SU-DHL-6 (cell line): ENCODE measurements around the gene PLD3.
A peak's percentile ranks its signal among the peaks of the same experiment; 100 is the strongest.

Source experiments
- H2AFZ ChIP-seq: fragments of 200-600 bp; sonication (generic); 2 replicates; pipeline ENCODE4 v1.6.1; 2014; ENCODE audit warnings: low read depth, mild to moderate bottlenecking, moderate library complexity, mixed read lengths, antibody characterized with exemption, low read length; ENCODE audit not compliant: severe bottlenecking
- H3F3A ChIP-seq: fragments of 200-600 bp; shearing (Covaris generic); 2 replicates; pipeline ENCODE4 v1.6.0; 2016; ENCODE audit warnings: antibody characterized with exemption, mild to moderate bottlenecking; ENCODE audit not compliant: insufficient read depth
- H3K27ac ChIP-seq: fragments of 200-600 bp; sonication (generic); 2 replicates; pipeline ENCODE4 v1.5.1; 2016; ENCODE audit warnings: low read depth, mild to moderate bottlenecking, low read length, moderate library complexity, mixed read lengths
- H3K27me3 ChIP-seq: fragments of 200-600 bp; sonication (generic), shearing (Covaris generic); 2 replicates; pipeline ENCODE4 v1.6.0; 2014; ENCODE audit warnings: mild to moderate bottlenecking, low read length
- H3K36me3 ChIP-seq: fragments of 200-600 bp; sonication (generic); 2 replicates; pipeline ENCODE4 v1.6.1; 2014; ENCODE audit warnings: mild to moderate bottlenecking, low read length, mixed read lengths
- H3K4me2 ChIP-seq: fragments of 300-600, 200-600 bp; shearing (Covaris generic), sonication (generic); 2 replicates; pipeline ENCODE4 v1.6.0; 2014; ENCODE audit warnings: low read length, low read depth, mild to moderate bottlenecking; ENCODE audit not compliant: poor library complexity, severe bottlenecking
- H3K4me3 ChIP-seq: fragments of 200-600 bp; sonication (generic); 2 replicates; pipeline ENCODE4 v1.5.1; 2014; ENCODE audit warnings: antibody characterized with exemption, low read length, mild to moderate bottlenecking, mixed read lengths; ENCODE audit not compliant: insufficient read depth, poor library complexity, severe bottlenecking
- H3K79me2 ChIP-seq: fragments of 200-600 bp; sonication (generic); 2 replicates; pipeline ENCODE4 v1.6.1; 2014; ENCODE audit warnings: mild to moderate bottlenecking, low read length, moderate library complexity; ENCODE audit not compliant: insufficient read depth
- H3K9ac ChIP-seq: fragments of 200-600 bp; sonication (generic); 2 replicates; pipeline ENCODE4 v1.7.0; 2014; ENCODE audit warnings: mild to moderate bottlenecking, low read length
- H3K9me2 ChIP-seq: fragments of 200-600 bp; sonication (generic); replicated peaks from 2 replicates; pipeline ENCODE4 v1.6.1; 2014; ENCODE audit warnings: low read length; ENCODE audit not compliant: insufficient read depth
- H3K9me3 ChIP-seq: fragments of 200-600 bp; sonication (generic); 2 replicates; pipeline ENCODE4 v1.6.1; 2014; ENCODE audit warnings: low read length, mixed read lengths; ENCODE audit not compliant: insufficient read depth
- H4K20me1 ChIP-seq: fragments of 200-600 bp; sonication (generic); 2 replicates; pipeline ENCODE4 v1.6.1; 2014; ENCODE audit warnings: low read depth, mild to moderate bottlenecking, antibody characterized with exemption, low read length, moderate library complexity, mixed read lengths
- EZH2phosphoT487 ChIP-seq: fragments of 200-600 bp; sonication (generic), shearing (Covaris generic); conservative IDR thresholded peaks from 2 replicates; pipeline ENCODE4 v1.6.1; 2018; ENCODE audit warnings: mild to moderate bottlenecking, antibody characterized with exemption, low read length, moderate library complexity, mixed read lengths
- TF ChIP-seq, protein P1 (sequence below): fragments of 200-600 bp; sonication (generic); IDR thresholded peaks from one replicate; pipeline ENCODE4 v1.5.1; 2017; ENCODE audit warnings: antibody characterized with exemption, mild to moderate bottlenecking, low read length, moderate library complexity; ENCODE audit not compliant: insufficient read depth, poor library complexity, severe bottlenecking

PLD3 gene

GRCh38 chr19:40414542-40415535, 66.3 kb downstream of the PLD3 start:
- Histone ChIP-seq H3K9ac (no peak overlapping the region), H3K9me2 (no peaks in the 10 kb centered on the region), H4K20me1 (no peaks in the 10 kb centered on the region), H3K9me3 (no peaks in the 10 kb centered on the region), H3K27me3 (no peaks in the 10 kb centered on the region), H3K36me3 (no peaks in the 10 kb centered on the region), H3K79me2 (no peaks in the 10 kb centered on the region), H3K27ac (no peak overlapping the region), H2AFZ (no peak overlapping the region), H3F3A (no peaks in the 10 kb centered on the region), H3K4me3 (no peak overlapping the region), H3K4me2 (no peak overlapping the region)
- TF ChIP-seq EZH2phosphoT487: no peak
- TF ChIP-seq, protein P1, sequence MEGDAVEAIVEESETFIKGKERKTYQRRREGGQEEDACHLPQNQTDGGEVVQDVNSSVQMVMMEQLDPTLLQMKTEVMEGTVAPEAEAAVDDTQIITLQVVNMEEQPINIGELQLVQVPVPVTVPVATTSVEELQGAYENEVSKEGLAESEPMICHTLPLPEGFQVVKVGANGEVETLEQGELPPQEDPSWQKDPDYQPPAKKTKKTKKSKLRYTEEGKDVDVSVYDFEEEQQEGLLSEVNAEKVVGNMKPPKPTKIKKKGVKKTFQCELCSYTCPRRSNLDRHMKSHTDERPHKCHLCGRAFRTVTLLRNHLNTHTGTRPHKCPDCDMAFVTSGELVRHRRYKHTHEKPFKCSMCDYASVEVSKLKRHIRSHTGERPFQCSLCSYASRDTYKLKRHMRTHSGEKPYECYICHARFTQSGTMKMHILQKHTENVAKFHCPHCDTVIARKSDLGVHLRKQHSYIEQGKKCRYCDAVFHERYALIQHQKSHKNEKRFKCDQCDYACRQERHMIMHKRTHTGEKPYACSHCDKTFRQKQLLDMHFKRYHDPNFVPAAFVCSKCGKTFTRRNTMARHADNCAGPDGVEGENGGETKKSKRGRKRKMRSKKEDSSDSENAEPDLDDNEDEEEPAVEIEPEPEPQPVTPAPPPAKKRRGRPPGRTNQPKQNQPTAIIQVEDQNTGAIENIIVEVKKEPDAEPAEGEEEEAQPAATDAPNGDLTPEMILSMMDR: no peak

- no peaks in the 10 kb centered on the region for H3K79me2 ChIP-seq
- H3K9ac ChIP-seq: no peak overlapping the region
- H3K4me2 ChIP-seq: no peak overlapping the region
- H3K27ac ChIP-seq: no peak overlapping the region
- H3K9me3 ChIP-seq: no peaks in the 10 kb centered on the region
- H4K20me1 ChIP-seq: no peaks in the 10 kb centered on the region
- H3K27me3 ChIP-seq: no peaks in the 10 kb centered on the region
- no peaks in the 10 kb centered on the region for H3K9me2 ChIP-seq
- H2AFZ ChIP-seq: no peak overlapping the region
- TF ChIP-seq, protein P1: no peak
- TF ChIP-seq EZH2phosphoT487: no peak
- H3K36me3 ChIP-seq: no peaks in the 10 kb centered on the region
- no peaks in the 10 kb centered on the region for H3F3A ChIP-seq
- no peak overlapping the region for H3K4me3 ChIP-seq
Observed at GRCh38 chr19:40415768-40416167, 67.3 kb downstream of the PLD3 start.

GRCh38 chr19:40416918-40417642, 68.6 kb downstream of the PLD3 start:
- H3K9ac ChIP-seq: no peak overlapping the region
- no peaks in the 10 kb centered on the region for H3K9me2 ChIP-seq
- H3K4me2 ChIP-seq: no peak overlapping the region
- no peaks in the 10 kb centered on the region for H3K79me2 ChIP-seq
- no peak overlapping the region for H3K27ac ChIP-seq
- H3K4me3 ChIP-seq: no peak overlapping the region
- H3K27me3 ChIP-seq: no peaks in the 10 kb centered on the region
- no peak for TF ChIP-seq EZH2phosphoT487
- TF ChIP-seq, protein P1: no peak
- H4K20me1 ChIP-seq: no peaks in the 10 kb centered on the region
- no peaks in the 10 kb centered on the region for H3F3A ChIP-seq
- no peaks in the 10 kb centered on the region for H3K36me3 ChIP-seq
- H2AFZ ChIP-seq: peak overlapping the region; percentile 62
- H3K9me3 ChIP-seq: no peaks in the 10 kb centered on the region
